Mucosa of stomach (tissue), 1 donor: Measurements from ENCODE around the gene NTSR2.

Source experiments
- H3K27me3 ChIP-seq: one replicate; pipeline ENCODE4 v1.7.0; 2013; ENCODE audit warnings: mild to moderate bottlenecking, low read length; ENCODE audit not compliant: control insufficient read depth, insufficient read depth
- H3K36me3 ChIP-seq: one replicate; pipeline ENCODE4 v1.7.0; 2013; ENCODE audit warnings: low read length; ENCODE audit not compliant: control insufficient read depth, insufficient read depth
- H3K4me1 ChIP-seq: one replicate; pipeline ENCODE4 v1.7.0; 2013; ENCODE audit warnings: mild to moderate bottlenecking, low read length; ENCODE audit not compliant: control insufficient read depth, insufficient read depth
- H3K4me3 ChIP-seq: one replicate; pipeline ENCODE4 v1.7.0; 2013; ENCODE audit warnings: low read length
- H3K9ac ChIP-seq: one replicate; pipeline ENCODE4 v1.7.0; 2013; ENCODE audit warnings: mild to moderate bottlenecking, low read length, moderate library complexity
- H3K9me3 ChIP-seq: one replicate; pipeline ENCODE4 v1.7.0; 2013; ENCODE audit warnings: mild to moderate bottlenecking, low read length, moderate library complexity; ENCODE audit not compliant: control insufficient read depth
- donor health status: Pancreatic carcinoma.

NTSR2 gene

GRCh38 chr2:11658208-11659114 is 11.5 kb downstream of the NTSR2 start:
- no peaks in the 10 kb centered on the region for H3K9me3 ChIP-seq
- H3K4me1 ChIP-seq: no peaks in the 10 kb centered on the region
- no peaks in the 10 kb centered on the region for H3K36me3 ChIP-seq
- peaks cover 6% of the 10 kb centered on the region for H3K27me3 ChIP-seq
- no peak overlapping the region for H3K9ac ChIP-seq
- no peak overlapping the region for H3K4me3 ChIP-seq

- no peaks in the 10 kb centered on the region for H3K36me3 ChIP-seq
- no peaks in the 10 kb centered on the region for H3K4me1 ChIP-seq
- peaks cover 6% of the 10 kb centered on the region for H3K27me3 ChIP-seq
- no peak overlapping the region for H3K9ac ChIP-seq
- no peak overlapping the region for H3K4me3 ChIP-seq
- H3K9me3 ChIP-seq: no peaks in the 10 kb centered on the region
Measured at GRCh38 chr2:11657646-11658045, 12.3 kb downstream of the NTSR2 start.

- H3K9me3 ChIP-seq: no peaks in the 10 kb centered on the region
- peaks cover 6% of the 10 kb centered on the region for H3K27me3 ChIP-seq
- H3K4me1 ChIP-seq: no peaks in the 10 kb centered on the region
- H3K4me3 ChIP-seq: no peak overlapping the region
- no peaks in the 10 kb centered on the region for H3K36me3 ChIP-seq
- H3K9ac ChIP-seq: no peak overlapping the region
Measured at GRCh38 chr2:11657195-11657594, 12.8 kb downstream of the NTSR2 start.

- no peak overlapping the region for H3K9ac ChIP-seq
- H3K4me3 ChIP-seq: no peak overlapping the region
- H3K9me3 ChIP-seq: no peaks in the 10 kb centered on the region
- H3K36me3 ChIP-seq: no peaks in the 10 kb centered on the region
- H3K27me3 ChIP-seq: peaks cover 6% of the 10 kb centered on the region
- no peaks in the 10 kb centered on the region for H3K4me1 ChIP-seq
Measured at GRCh38 chr2:11656671-11657101, 13.3 kb downstream of the NTSR2 start.

- H3K27me3 ChIP-seq: peaks cover 6% of the 10 kb centered on the region
- no peaks in the 10 kb centered on the region for H3K4me1 ChIP-seq
- no peaks in the 10 kb centered on the region for H3K36me3 ChIP-seq
- no peak overlapping the region for H3K9ac ChIP-seq
- no peaks in the 10 kb centered on the region for H3K9me3 ChIP-seq
- no peak overlapping the region for H3K4me3 ChIP-seq
Measured at GRCh38 chr2:11656252-11656651, 13.7 kb downstream of the NTSR2 start.

- H3K4me1 ChIP-seq: no peaks in the 10 kb centered on the region
- no peak overlapping the region for H3K9ac ChIP-seq
- H3K27me3 ChIP-seq: peaks cover 6% of the 10 kb centered on the region
- H3K36me3 ChIP-seq: no peaks in the 10 kb centered on the region
- no peak overlapping the region for H3K4me3 ChIP-seq
- H3K9me3 ChIP-seq: no peaks in the 10 kb centered on the region
Measured at GRCh38 chr2:11655495-11655894, 14.5 kb downstream of the NTSR2 start.

- H3K27me3 ChIP-seq: no peaks in the 10 kb centered on the region
- H3K9me3 ChIP-seq: no peaks in the 10 kb centered on the region
- no peak overlapping the region for H3K9ac ChIP-seq
- no peaks in the 10 kb centered on the region for H3K4me1 ChIP-seq
- H3K36me3 ChIP-seq: no peaks in the 10 kb centered on the region
- H3K4me3 ChIP-seq: no peak overlapping the region
Measured at GRCh38 chr2:11652553-11652952, 17.4 kb downstream of the NTSR2 start.

GRCh38 chr2:11651856-11652548 is 18.0 kb downstream of the NTSR2 start:
- Histone ChIP-seq H3K36me3 (no peaks in the 10 kb centered on the region), H3K4me3 (no peak overlapping the region), H3K9ac (no peak overlapping the region), H3K27me3 (no peaks in the 10 kb centered on the region), H3K4me1 (no peaks in the 10 kb centered on the region), H3K9me3 (no peaks in the 10 kb centered on the region)

- Histone ChIP-seq H3K4me1 (no peaks in the 10 kb centered on the region), H3K9me3 (no peaks in the 10 kb centered on the region), H3K9ac (no peak overlapping the region), H3K4me3 (no peak overlapping the region), H3K36me3 (no peaks in the 10 kb centered on the region), H3K27me3 (no peaks in the 10 kb centered on the region)
Measured at GRCh38 chr2:11649093-11649492, 20.9 kb downstream of the NTSR2 start.

GRCh38 chr2:11647834-11648600 is 22.0 kb downstream of the NTSR2 start:
- no peaks in the 10 kb centered on the region for H3K9me3 ChIP-seq
- no peaks in the 10 kb centered on the region for H3K27me3 ChIP-seq
- H3K4me1 ChIP-seq: no peaks in the 10 kb centered on the region
- H3K9ac ChIP-seq: no peak overlapping the region
- no peaks in the 10 kb centered on the region for H3K36me3 ChIP-seq
- no peak overlapping the region for H3K4me3 ChIP-seq

GRCh38 chr2:11646530-11646929 is 23.5 kb downstream of the NTSR2 start:
- Histone ChIP-seq H3K36me3 (no peaks in the 10 kb centered on the region), H3K9ac (no peak overlapping the region), H3K4me1 (no peaks in the 10 kb centered on the region), H3K27me3 (no peaks in the 10 kb centered on the region), H3K9me3 (no peaks in the 10 kb centered on the region), H3K4me3 (no peak overlapping the region)

- no peak overlapping the region for H3K9ac ChIP-seq
- no peaks in the 10 kb centered on the region for H3K4me1 ChIP-seq
- H3K36me3 ChIP-seq: no peaks in the 10 kb centered on the region
- H3K4me3 ChIP-seq: no peak overlapping the region
- no peaks in the 10 kb centered on the region for H3K9me3 ChIP-seq
- no peaks in the 10 kb centered on the region for H3K27me3 ChIP-seq
Measured at GRCh38 chr2:11644293-11644692, 25.7 kb downstream of the NTSR2 start.
